ENCODE results near the gene RSPO3.

RSPO3 gene

GRCh38 chr6:127164565-127164964, 46.1 kb downstream of the RSPO3 start:
- H3K36me3 ChIP-seq (ENCODE audit: control insufficient read depth in 2 of 2, insufficient read depth in 1 of 2, low read length in 2 of 2), result no peaks in the 10 kb centered on the region
- H3K9me3 ChIP-seq (ENCODE audit: control insufficient read depth, insufficient read depth, low read depth, low read length), result no peaks in the 10 kb centered on the region
- POLR2A ChIA-PET, result no interaction called here
- TF ChIP-seq OSR2 (tag by site-specific recombination; IDR thresholded peaks at IDR 0.05), result no peak
- TF ChIP-seq, protein P1, sequence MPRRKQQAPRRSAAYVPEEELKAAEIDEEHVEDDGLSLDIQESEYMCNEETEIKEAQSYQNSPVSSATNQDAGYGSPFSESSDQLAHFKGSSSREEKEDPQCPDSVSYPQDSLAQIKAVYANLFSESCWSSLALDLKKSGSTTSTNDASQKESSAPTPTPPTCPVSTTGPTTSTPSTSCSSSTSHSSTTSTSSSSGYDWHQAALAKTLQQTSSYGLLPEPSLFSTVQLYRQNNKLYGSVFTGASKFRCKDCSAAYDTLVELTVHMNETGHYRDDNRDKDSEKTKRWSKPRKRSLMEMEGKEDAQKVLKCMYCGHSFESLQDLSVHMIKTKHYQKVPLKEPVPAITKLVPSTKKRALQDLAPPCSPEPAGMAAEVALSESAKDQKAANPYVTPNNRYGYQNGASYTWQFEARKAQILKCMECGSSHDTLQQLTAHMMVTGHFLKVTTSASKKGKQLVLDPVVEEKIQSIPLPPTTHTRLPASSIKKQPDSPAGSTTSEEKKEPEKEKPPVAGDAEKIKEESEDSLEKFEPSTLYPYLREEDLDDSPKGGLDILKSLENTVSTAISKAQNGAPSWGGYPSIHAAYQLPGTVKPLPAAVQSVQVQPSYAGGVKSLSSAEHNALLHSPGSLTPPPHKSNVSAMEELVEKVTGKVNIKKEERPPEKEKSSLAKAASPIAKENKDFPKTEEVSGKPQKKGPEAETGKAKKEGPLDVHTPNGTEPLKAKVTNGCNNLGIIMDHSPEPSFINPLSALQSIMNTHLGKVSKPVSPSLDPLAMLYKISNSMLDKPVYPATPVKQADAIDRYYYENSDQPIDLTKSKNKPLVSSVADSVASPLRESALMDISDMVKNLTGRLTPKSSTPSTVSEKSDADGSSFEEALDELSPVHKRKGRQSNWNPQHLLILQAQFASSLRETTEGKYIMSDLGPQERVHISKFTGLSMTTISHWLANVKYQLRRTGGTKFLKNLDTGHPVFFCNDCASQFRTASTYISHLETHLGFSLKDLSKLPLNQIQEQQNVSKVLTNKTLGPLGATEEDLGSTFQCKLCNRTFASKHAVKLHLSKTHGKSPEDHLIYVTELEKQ (tag by site-specific recombination; IDR thresholded peaks at IDR 0.05; ENCODE audit: borderline replicate concordance), result no peak
- TF ChIP-seq ZNF777 (tag by site-specific recombination; IDR thresholded peaks at IDR 0.05; ENCODE audit: borderline replicate concordance), result no peak
- no peak for TF ChIP-seq KLF9 (tag by site-specific recombination; IDR thresholded peaks at IDR 0.05; ENCODE audit: low read depth)
- TF ChIP-seq ZNF132 (tag by site-specific recombination; IDR thresholded peaks at IDR 0.05; ENCODE audit: borderline replicate concordance), result no peak
- no peak for TF ChIP-seq SP7 (tag by site-specific recombination; IDR thresholded peaks at IDR 0.05)
- TF ChIP-seq ZNF223 (tag by site-specific recombination; IDR thresholded peaks at IDR 0.05), result no peak
- TF ChIP-seq ZNF600 (tag by site-specific recombination; IDR thresholded peaks at IDR 0.05), result no peak
- no peak for TF ChIP-seq GLI4 (tag by site-specific recombination; IDR thresholded peaks at IDR 0.05)
- no peak for TF ChIP-seq ZNF704 (tag by site-specific recombination; IDR thresholded peaks at IDR 0.05)
- no peak for TF ChIP-seq ZNF146 (tag by site-specific recombination; IDR thresholded peaks at IDR 0.05)
- TF ChIP-seq EGR2 (tag by site-specific recombination; IDR thresholded peaks at IDR 0.05; ENCODE audit: low read depth), result no peak
- TF ChIP-seq ZNF239 (tag by site-specific recombination; IDR thresholded peaks at IDR 0.05), result no peak
- no peak for TF ChIP-seq ZNF785 (tag by site-specific recombination; IDR thresholded peaks at IDR 0.05)
- no peak for TF ChIP-seq ZNF580 (tag by site-specific recombination; IDR thresholded peaks at IDR 0.05)
- no peaks in the 10 kb centered on the region for H3K4me1 ChIP-seq (ENCODE audit: control insufficient read depth, insufficient read depth, low read length)
- no peak overlapping the region for H3K27ac ChIP-seq (ENCODE audit: extremely low read depth, low read depth, low read length)
- no peak overlapping the region for H3K4me3 ChIP-seq (ENCODE audit: low read depth, low read length)
- CTCF ChIA-PET, result interaction anchor here (1.2 kb wide), 2 partner anchors 21 to 23 kb away, joined by 3 read pairs; no protein-coding TSS in a partner anchor

GRCh38 chr6:127173156-127173940, 54.9 kb downstream of the RSPO3 start:
- no peak overlapping the region for H3K4me3 ChIP-seq (ENCODE audit: low read depth, low read length)
- POLR2A ChIA-PET, result no interaction called here

GRCh38 chr6:127176146-127176545, 57.7 kb downstream of the RSPO3 start:
- Histone ChIP-seq H3K36me3 (ENCODE audit: control insufficient read depth in 2 of 2, insufficient read depth in 1 of 2, low read length in 2 of 2) (no peaks in the 10 kb centered on the region), H3K4me3 (ENCODE audit: low read depth, low read length) (no peak overlapping the region), H3K4me1 (ENCODE audit: control insufficient read depth, insufficient read depth, low read length) (no peaks in the 10 kb centered on the region), H3K9me3 (ENCODE audit: control insufficient read depth, insufficient read depth, low read depth, low read length) (no peaks in the 10 kb centered on the region), H3K27ac (ENCODE audit: extremely low read depth, low read depth, low read length) (no peak overlapping the region)
- ChIA-PET POLR2A (no interaction called here), CTCF (interaction anchor here (0.6 to 1.1 kb wide), 6 partner anchors 10 to 1936 kb away, joined by 3 to 4 read pairs (median 3); no protein-coding TSS in a partner anchor)
- TF ChIP-seq ZNF558 (tag by site-specific recombination; IDR thresholded peaks at IDR 0.05) (no peak), ZNF266 (tag by site-specific recombination; IDR thresholded peaks at IDR 0.05; ENCODE audit: low read depth) (no peak), REPIN1 (tag by site-specific recombination; IDR thresholded peaks at IDR 0.05; ENCODE audit: low read depth) (no peak), ZNF248 (tag by site-specific recombination; IDR thresholded peaks at IDR 0.05) (no peak), ZNF549 (tag by site-specific recombination; IDR thresholded peaks at IDR 0.05) (no peak)

More at GRCh38 chr6:127173156-127173940, 54.9 kb downstream of the RSPO3 start:
- H3K4me1 ChIP-seq (ENCODE audit: control insufficient read depth, insufficient read depth, low read length), result no peaks in the 10 kb centered on the region
- no peak for TF ChIP-seq ZNF621 (tag by site-specific recombination; IDR thresholded peaks at IDR 0.05)
- TF ChIP-seq ZNF37A (tag by site-specific recombination; IDR thresholded peaks at IDR 0.05), result no peak
- no peak for TF ChIP-seq ZNF530 (tag by site-specific recombination; IDR thresholded peaks at IDR 0.05; ENCODE audit: low read depth)
- no peak for TF ChIP-seq ZNF626 (tag by site-specific recombination; IDR thresholded peaks at IDR 0.05)
- TF ChIP-seq ZIC2 (tag by site-specific recombination; IDR thresholded peaks at IDR 0.05), result no peak
- TF ChIP-seq RBAK (tag by site-specific recombination; IDR thresholded peaks at IDR 0.05), result no peak
- H3K9me3 ChIP-seq (ENCODE audit: control insufficient read depth, insufficient read depth, low read depth, low read length), result no peaks in the 10 kb centered on the region
- H3K27ac ChIP-seq (ENCODE audit: extremely low read depth, low read depth, low read length), result no peak overlapping the region
- H3K36me3 ChIP-seq (ENCODE audit: control insufficient read depth in 2 of 2, insufficient read depth in 1 of 2, low read length in 2 of 2), result no peaks in the 10 kb centered on the region
- CTCF ChIA-PET, result interaction anchor here (0.9 to 2.4 kb wide), 2 partner anchors 14 to 17 kb away, joined by 4 to 10 read pairs; no protein-coding TSS in a partner anchor

Measured in HEK293 (cell line).